HG03095 (cell line): Measurements from ENCODE around the gene TMEM117.

Source experiments
- ATAC-seq: cut with Tn5 transposase; IDR thresholded peaks from one replicate; pipeline ENCODE4 v1.9.1; 2021; ENCODE audit warnings: moderate library complexity; ENCODE audit not compliant: unreplicated experiment

Gene TMEM117

DNA sequence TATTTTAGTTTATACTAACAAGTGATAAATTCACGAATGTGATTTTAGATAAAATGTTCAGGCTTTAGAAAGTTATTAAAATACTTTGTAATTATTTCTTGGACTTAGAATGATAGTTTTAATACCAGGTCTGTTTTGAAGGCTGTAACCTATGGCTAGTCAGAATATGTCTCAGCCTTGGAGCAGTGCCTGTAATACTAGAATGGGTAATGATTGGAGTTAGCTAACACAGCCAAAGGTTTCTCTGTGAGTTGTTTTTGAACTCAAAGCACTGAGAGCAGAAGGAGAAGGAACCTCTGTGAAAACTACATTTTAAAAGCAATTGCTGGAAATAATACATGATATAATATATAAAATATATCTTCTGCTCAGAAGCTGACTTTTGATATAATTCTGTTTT lies 110.1 kb downstream of the TMEM117 start:
- ATAC-seq: no peak

DNA sequence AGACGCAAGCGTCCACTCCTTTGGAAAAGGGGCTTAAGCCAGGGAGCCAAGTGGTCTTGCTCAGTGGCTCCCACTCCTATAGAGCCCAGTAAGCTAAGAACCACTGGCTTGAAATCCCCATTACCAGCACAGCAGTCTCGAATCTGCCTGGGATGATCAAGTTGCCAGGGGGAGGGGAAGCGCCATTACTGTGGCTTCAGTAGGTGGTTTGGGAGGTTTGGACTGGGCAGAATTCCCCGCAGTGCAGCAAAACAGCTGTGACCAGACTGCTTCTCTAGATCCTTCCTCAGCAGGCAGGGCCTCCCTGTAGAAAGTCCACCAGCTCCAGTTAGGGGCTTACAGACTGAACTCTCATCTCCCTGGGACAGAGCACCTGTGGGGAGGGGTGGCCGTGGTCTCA lies 115.4 kb downstream of the TMEM117 start:
- ATAC-seq: no peak

DNA sequence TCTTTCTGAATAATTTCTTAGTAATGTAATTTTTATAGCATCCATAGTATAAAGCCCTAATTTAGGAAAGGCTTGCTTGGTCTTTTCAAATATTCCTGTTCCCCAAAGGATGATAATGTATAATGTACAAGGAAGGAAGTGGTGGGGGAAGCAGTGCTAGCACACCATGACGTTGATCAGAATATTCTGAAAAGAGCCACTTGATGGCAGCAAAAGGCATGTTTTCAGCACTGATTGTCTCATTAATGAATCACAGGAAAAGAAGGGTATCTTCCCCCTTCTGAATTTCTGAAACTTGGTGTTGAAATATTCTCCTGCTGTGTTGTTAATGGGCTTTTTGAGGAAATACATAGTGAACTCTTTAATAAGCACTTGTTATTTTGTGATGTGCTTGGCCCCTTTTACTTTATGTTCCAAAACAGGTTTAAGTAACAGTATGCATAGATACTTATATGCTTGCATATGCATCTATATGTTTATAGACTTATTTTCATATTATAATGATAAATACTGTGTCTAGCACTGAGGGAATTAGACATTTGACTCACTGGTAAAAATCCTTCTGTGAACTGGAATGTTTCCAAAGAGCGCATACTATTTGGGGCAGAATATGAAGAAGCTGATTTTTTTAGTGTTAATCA lies 122.0 kb downstream of the TMEM117 start:
- peak; percentile 95 for ATAC-seq

DNA sequence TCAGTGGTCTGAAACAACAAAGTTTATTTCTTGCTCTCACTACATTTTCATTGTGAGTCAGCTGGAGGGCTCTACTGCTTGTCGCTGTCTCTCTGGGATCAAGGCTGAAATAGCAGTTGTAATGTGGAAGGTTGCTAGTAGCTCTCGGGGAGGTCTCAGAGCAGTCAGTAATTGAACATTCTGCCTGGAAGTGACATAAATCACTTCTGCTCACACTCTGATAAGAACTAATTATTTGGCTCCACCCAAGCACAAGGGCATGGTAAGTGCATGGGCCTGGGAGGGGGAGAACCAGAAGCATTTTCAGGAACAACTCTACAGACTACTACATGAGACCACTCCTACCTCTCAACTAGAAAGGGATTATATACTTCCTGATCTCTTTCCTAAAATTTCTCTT lies 128.2 kb downstream of the TMEM117 start:
- no peak for ATAC-seq

DNA sequence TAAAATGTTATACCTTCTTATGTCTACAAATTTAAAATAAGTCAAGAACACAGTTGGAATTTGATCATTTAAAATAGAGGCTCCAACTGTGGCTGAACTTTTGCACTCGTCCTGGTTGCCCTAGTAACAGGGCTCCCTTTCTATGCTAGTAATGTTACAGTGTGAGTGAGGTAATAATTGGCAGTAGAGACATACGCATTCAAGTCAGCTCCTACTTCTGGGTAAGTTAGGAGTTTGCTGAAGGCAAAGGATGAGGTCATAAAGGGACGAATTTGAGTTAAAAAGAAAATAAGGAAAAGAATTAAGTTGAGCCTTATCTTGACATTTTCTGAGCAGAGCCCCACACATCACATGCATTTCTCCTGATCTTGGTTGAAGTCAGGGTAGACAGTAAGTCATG lies 129.1 kb downstream of the TMEM117 start:
- ATAC-seq: no peak

DNA sequence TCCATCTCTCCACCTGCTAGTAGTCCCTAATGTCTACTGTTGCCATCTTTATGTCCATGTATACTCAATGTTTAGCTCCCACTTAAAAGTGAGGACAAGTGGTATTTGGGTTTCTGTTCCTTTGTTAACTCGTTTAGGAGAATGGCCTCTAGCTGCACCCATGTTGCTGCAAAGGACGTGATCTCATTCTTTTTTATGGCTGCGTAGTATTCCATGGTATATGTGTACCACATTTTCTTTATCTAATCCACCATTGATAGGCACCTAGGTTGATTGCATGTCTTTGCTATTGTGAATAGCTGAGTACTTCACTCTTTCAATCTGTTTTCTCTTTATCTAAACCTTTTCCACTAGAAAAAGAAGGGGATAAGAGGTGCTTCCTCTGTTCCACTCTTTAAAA lies 130.0 kb downstream of the TMEM117 start:
- no peak for ATAC-seq

DNA sequence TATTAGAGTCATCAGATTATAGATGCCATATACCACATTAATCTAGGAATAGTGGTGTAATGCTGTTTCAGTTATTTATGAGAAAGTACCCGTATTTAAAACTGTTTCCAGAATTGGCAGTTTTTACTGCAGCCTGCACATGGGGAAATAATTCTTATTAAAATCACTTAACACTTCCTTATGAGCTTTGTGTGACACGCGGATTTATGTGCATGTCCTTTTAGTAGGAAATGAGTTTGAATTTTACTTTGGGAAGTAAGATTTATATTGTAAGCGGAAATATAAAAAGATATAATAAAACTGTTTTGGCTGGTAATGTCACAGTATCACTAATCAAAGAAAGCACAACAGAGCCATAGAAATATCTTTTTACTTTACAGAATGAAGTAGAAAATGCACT lies 132.9 kb downstream of the TMEM117 start:
- no peak for ATAC-seq

DNA sequence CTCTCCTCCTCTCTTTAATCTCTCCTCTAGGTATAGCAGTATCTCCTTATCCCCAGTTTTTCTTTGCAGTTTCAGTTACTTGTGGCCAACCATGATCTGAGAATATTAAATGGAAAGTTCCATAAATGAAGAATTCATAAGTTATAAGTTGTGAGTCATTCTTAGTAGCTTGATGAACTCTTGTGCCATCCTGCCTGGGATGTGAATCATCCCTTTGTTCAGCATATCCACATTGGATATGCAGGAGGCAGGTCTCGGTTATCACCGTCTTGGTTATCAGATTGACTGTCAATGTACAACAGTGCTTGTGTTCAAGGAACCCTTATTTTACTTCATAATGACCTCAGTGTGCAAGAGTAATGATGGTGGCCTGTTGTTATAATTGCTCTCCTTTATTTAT lies 134.0 kb downstream of the TMEM117 start:
- no peak for ATAC-seq

DNA sequence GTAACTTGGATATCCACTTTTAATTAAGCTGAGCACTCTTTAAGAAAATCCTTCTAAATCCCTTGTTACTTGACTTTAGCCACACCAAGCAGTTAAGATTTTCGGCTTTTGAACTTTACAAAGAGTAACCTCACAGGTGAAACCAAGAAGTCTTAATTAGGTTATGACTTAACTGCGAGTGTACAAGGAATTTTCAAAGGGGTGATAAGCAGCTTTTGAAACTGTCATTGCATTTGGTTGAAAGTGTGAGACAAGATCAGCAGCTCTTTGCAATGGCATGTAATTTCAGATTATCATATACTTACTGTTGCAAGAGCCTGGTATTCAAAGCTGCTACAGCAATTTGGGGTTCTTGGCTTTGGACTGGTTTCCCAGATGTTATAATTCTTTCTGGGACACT lies 137.5 kb downstream of the TMEM117 start:
- no peak for ATAC-seq

DNA sequence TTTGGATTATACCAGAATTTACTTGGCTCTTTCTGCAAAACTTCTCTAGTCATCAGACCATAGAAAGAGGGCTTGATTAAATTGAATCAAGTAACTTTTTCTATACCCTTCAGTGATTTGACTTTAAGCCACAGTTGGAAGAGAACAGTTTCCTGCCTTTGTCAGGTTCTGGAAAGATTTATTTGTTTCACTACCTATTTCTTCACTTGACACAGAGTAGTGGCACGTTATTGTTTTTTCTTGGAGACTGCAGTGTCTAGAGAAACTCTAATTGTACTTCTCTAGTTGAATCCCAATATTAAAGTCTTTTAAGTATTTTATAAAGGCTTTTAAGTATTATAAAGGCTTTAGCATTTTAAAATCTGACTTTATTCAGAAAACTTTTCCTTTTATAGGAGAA lies 138.1 kb downstream of the TMEM117 start:
- no peak for ATAC-seq

DNA sequence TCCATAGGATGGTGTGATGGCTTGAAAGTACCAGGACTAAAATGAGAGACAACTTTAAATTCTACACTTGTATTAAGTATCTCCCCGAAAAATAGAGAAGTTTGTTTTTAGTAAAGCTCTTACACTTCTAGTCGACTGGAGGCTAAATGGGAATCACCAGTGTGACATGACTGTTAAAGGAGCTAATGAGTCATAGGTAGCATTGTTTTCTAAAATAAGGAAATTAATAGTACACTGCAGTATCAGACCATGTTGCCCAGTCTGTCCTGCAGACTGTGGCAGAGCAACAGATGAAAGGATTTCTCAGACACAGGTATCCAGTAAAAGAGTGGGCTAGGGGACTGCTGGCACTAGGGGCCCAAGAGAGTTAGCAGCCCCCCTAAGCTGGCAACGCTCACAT lies 140.1 kb downstream of the TMEM117 start:
- ATAC-seq: no peak

DNA sequence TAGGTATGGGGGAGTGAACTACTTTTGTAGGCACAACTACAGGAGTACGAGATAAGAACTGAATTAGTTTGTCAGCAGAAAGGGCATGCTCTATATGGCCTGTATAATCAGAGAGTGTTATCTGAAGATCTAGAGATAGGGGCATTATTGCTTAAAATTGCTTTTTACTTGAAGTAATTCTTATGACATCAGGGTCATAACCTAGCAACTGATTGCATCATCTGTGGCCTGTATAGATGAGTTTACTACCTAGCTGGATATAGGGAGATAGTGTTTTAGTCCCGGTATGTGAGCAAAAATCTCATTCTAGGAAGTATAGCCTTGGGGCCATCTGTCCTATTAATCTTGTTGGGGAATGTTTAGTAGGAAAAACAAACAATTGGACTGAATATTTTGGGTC lies 142.7 kb downstream of the TMEM117 start:
- ATAC-seq: no peak

DNA sequence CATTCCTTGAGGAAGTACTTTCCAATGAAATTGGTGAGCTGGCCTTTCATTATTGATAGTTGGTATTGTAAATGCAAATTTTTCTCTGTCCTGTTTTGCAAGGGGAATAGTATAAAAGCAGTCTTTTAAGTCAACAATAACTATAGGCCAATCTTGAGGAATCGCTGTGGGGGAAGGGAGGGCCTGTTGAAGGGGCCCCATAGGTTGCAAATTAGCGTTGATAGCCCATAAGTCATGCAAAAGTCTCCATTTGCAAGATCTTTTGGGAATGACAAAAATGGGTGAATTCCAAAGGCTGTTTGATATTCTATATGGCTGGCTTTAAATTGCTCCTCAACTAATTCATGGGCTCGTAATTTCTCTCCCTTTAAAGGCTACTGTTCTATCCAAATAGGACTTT lies 143.6 kb downstream of the TMEM117 start:
- no peak for ATAC-seq

DNA sequence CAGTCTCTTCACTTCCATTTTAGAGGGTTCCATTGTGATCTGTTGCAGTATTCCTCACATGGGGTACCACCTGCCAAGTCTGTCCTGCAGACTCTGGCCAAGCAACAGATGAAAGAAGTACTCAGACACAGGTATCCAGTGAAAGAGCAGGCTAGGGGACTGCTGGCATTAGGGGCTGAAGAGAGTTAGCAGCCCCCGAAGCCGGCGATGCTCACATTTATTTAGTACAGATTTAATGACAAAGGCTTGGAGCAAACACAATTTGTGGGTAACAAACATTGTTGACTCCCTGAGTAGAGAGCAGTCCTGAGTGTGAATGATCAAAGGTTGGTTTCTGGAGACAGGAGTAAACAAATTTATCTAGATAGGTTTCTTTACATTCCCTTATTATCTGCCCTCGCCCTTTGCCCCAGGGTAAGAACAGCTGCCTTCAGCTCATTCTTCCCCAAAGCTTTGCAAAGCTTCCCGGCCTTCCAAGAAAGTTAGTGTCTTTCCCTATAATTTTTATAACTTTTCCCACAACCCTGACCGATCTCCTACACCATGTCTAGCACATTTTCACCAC lies 144.8 kb downstream of the TMEM117 start:
- ATAC-seq: no peak

DNA sequence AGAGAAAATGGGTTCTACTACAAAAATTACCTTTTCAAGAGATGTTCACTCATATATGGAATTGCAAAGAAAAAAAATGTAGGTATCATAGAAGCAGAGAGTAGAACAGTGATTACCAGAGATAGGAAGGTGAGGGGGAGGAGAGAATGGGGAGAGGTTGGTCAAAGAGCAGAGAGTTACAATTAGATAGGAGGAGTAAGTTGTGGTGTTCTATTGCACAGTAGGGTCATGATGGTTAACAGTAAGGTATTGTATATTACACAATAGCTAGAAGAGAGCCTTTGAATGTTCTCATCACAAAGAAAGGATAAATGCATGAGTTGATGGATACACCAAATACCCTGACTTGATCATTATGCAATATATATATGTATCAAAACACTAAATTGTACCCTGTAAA lies 145.8 kb downstream of the TMEM117 start:
- ATAC-seq: no peak

DNA sequence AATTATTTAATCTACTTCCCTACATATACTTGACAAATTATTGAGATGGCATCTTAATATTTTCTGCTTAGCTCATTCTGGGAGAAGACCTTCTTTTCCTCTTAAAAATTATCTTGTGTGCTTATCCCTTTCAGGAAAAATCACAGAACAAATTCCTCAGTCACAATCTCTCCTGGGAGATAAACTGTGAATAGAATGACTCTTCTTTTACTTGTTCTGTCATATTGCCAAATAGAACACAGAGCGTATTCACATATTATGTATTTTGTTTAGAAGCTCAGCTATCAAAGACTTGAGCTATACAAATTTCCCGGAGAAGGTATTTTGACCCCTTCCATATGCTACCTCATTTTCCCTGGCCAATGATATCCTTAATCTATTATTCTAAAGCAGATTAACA lies 146.7 kb downstream of the TMEM117 start:
- no peak for ATAC-seq

DNA sequence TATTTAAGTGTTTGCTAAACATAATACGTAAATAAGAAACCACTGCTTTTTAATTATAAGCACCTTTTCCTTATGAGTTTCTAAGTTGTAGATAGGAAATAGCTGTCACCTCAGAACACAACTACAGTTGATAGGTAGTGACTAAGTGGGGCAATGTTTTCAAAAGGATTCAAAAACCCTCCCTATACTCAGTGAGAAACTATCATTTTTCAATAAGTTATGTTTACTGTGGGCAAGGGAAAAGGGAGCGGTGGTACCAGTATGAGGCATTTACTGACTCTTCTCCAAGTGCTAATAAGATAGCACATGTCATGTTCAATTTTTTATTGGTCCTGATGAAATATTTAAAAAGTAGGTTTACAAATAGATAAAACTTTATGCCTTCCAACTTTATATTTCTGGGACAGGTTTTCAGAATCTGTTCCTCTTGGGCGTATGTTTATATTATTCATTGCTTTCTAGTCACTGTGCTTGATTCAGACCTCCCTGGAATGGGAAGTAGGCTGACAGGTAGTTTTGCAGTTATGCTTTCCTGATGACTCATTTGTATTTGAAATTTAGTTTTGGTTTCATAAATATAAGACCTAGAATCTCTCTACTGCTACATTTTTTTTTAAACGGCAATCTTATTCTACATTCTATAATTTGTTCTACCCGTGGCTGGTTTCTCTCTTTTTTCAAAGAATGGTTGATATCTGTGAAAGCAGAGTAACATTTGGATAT lies 153.1 kb downstream of the TMEM117 start:
- peak; percentile 97 for ATAC-seq

DNA sequence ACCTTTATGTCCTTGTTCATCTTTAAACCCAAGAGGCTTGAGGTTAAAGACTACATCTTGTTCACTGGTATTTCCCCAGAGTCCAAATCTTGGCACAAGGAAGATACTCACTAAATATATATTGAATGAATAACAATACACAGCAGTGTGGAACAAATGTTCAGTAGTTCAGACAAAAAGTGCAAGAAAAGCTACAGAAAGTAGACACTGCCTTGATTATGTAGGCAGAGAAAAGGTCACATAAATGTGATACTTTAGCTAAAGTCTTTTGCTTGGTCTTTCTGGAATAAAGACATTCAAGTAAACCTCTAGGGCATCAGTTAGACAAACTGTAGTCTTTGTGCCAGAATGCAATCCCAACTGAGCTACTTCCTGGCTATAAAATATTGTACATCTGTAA lies 157.0 kb downstream of the TMEM117 start:
- no peak for ATAC-seq

DNA sequence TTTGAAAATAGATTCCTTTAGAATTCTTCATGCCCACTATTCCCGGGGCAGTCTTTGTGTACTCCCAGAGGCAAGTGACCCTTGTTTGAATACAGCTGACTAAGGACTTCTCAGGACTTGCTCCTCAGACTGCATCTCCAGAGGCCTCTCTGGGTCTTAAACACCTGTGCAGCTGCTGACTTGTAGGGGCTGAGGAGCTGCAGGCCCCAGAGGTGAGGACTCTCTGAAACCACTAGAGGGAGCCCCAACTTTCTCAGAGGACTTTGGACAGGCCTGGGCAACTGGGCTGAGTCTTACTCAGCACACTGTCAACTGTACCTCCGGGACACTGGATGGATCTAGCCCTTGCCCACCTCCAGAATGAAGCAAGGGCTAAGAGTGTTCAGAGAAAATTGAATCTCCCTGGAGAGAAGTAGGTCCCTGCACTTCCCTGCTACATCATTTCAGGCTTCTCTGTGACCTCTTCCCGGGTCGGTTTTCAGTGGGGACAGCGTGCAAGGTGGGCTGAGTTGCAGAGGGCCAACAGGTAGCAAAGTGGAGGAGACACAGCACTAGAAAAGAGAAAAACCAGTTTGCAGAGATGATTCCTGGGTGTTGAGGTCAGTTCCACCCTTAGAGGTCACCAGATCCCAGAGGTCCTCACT lies 164.6 kb downstream of the TMEM117 start:
- peak; percentile 95 for ATAC-seq

DNA sequence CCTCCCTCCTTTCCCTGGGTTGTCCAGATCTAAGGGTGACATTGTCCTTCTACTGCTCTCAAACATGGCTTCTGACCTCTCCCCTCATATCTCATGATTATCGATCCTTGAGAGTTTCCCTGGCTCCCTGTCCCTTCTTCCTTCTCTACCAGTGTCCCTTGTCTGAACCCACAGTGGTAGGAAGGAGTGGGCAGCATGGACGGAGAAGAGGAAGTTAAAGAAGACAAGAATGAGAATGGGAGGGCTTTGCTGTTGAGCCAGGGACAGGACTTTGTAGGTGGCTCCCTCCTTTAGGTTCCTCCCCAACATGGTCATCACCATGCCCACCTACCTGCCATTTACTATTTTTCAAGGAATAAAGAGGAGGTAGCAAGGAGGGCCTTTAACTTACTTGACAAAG lies 166.7 kb downstream of the TMEM117 start:
- no peak for ATAC-seq

DNA sequence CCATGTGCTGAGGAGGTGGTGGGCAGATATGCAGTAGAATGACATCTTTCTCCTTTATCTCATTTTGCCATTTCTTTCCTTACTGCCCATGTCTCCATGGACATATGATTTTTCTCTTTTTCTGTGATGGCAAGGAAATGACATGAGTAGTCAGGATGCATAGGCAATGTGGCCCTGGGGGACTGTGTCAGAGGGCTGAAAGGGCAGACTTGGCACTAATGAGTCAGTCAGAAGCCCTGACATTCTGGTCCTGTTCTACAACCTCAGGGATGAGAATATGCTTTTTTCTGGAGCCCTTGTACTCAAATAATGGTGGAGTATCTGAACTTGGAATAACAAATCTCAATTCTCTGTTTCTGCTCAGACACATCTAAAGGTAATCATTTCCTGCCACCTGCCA lies 167.8 kb downstream of the TMEM117 start:
- ATAC-seq: no peak

DNA sequence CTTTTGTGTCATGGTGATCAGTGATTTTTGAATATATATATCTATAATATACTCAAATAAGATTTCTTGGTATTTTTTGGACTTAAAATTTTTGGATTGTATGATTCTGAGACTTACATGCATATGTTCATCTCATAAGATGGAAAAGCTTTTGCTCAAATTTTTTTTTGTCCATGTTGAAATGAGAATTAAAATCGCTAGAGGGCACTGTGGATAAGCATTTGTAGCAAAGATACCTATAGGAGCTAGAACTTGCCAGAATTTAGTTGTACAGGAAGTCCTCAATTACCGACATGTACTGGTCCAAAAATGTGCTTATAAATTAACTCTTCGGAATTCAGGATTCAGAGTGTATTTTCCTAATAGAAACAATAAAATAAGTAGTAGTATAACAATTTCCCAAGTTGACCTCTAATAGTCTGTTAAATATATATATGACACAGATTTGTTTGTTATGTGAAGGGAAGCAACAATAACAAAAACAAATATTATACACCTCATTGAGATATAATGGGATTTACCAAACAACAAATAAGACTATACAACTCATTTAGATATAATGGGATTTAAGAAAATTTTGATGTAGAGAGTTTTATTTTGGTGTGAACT lies 179.6 kb downstream of the TMEM117 start:
- ATAC-seq: peak; percentile 82
